HEK293T (cell line): ENCODE results near the gene SLC4A2.

ENCODE experiments used
- CTCF ChIA-PET: fragments of 350-600 bp; formaldehyde crosslinking; extraction: SDS; loops from one replicate; lab custom pipeline; 2021; ENCODE audit warnings: antibody characterized with exemption, inconsistent platforms; lab: Yijun Ruan, JAX
- POLR2A ChIA-PET: fragments of 350-600 bp; formaldehyde crosslinking; extraction: SDS; loops from one replicate; lab custom pipeline; 2020; ENCODE audit warnings: antibody characterized with exemption, inconsistent platforms; lab: Yijun Ruan, JAX
- DNase-seq: peaks from one replicate; pipeline ENCODE4 v3.0.0; 2012; ENCODE audit warnings: mixed read lengths; ENCODE audit errors: extremely low spot score
- ARNT ChIP-seq: fragments of 450-650 bp; IDR thresholded peaks from 2 replicates; pipeline ENCODE4 v1.6.1; 2017; ENCODE audit warnings: mild to moderate bottlenecking
- BHLHE40 ChIP-seq: fragments of 450-650 bp; IDR thresholded peaks from 2 replicates; pipeline ENCODE4 v1.6.1; 2016; ENCODE audit warnings: mild to moderate bottlenecking, moderate library complexity, borderline replicate concordance
- CTBP1 ChIP-seq: fragments of 450-650 bp; IDR thresholded peaks from 2 replicates; pipeline ENCODE4 v1.6.1; 2016; ENCODE audit warnings: borderline replicate concordance
- ELF4 ChIP-seq: fragments of 450-650 bp; IDR thresholded peaks from 2 replicates; pipeline ENCODE4 v1.6.1; 2017; ENCODE audit warnings: antibody characterized with exemption
- FOXA1 ChIP-seq: fragments of 450-650 bp; IDR thresholded peaks from 2 replicates; pipeline ENCODE4 v1.6.1; 2016; ENCODE audit warnings: mild to moderate bottlenecking
- FOXK2 ChIP-seq: fragments of 450-650 bp; IDR thresholded peaks from 2 replicates; pipeline ENCODE4 v1.6.1; 2016; ENCODE audit warnings: mild to moderate bottlenecking
- FOXM1 ChIP-seq: fragments of 450-650 bp; IDR thresholded peaks from 2 replicates; pipeline ENCODE4 v1.6.1; 2017; ENCODE audit warnings: mild to moderate bottlenecking, borderline replicate concordance
- HDGF ChIP-seq: fragments of 450-650 bp; IDR thresholded peaks from 2 replicates; pipeline ENCODE4 v1.6.1; 2017; ENCODE audit warnings: antibody characterized with exemption, borderline replicate concordance
- L3MBTL2 ChIP-seq: fragments of 450-650 bp; conservative IDR thresholded peaks from 2 replicates; pipeline ENCODE4 v1.6.1; 2016; ENCODE audit warnings: mild to moderate bottlenecking
- LEF1 ChIP-seq: fragments of 450-650 bp; IDR thresholded peaks from 2 replicates; pipeline ENCODE4 v1.6.1; 2017; ENCODE audit warnings: mild to moderate bottlenecking, borderline replicate concordance
- NFRKB ChIP-seq: fragments of 450-650 bp; IDR thresholded peaks from 2 replicates; pipeline ENCODE4 v1.6.1; 2016; ENCODE audit warnings: mild to moderate bottlenecking, moderate library complexity
- PKNOX1 ChIP-seq: fragments of 450-650 bp; IDR thresholded peaks from 2 replicates; pipeline ENCODE4 v1.6.1; 2016
- SP1 ChIP-seq: fragments of 450-650 bp; IDR thresholded peaks from 2 replicates; pipeline ENCODE4 v1.6.1; 2017
- SUZ12 ChIP-seq: fragments of 450-650 bp; IDR thresholded peaks from 2 replicates; pipeline ENCODE4 v1.6.1; 2016; ENCODE audit warnings: mild to moderate bottlenecking
- TARDBP ChIP-seq: fragments of 450-650 bp; IDR thresholded peaks from 2 replicates; pipeline ENCODE4 v1.6.1; 2016
- ZNF384 ChIP-seq: fragments of 450-650 bp; IDR thresholded peaks from 2 replicates; pipeline ENCODE4 v1.6.1; 2016

SLC4A2 gene

GRCh38 chr7:151113344-151114150 is 54.2 kb downstream of the SLC4A2 start:
- TF ChIP-seq PKNOX1, result peak; percentile 84
- TF ChIP-seq ZNF384, result no peak
- TF ChIP-seq HDGF, result 0 out of 2 replicates have a peak, but pooled peaks have one; percentile 46
- ChIA-PET POLR2A (interaction anchor here (0.5 to 1.0 kb wide), 2 partner anchors 33 to 1928 kb away, joined by 3 read pairs; partner anchors contain the start of gene FASTK), CTCF (interaction anchor here (0.8 to 1.7 kb wide), 2 partner anchors 10 to 18 kb away, joined by 4 read pairs; no protein-coding TSS in a partner anchor)
- DNase-seq, result peak; percentile 63

GRCh38 chr7:151114151-151115090 is 55.0 kb downstream of the SLC4A2 start:
- peak; percentile 66 for DNase-seq
- TF ChIP-seq ARNT (no peak), FOXM1 (no peak), ELF4 (no peak), LEF1 (no peak), NFRKB (no peak), HDGF (no peak)
- CTCF ChIA-PET, result interaction anchor here (0.8 kb wide), 1 partner anchor 10 kb away, joined by 4 read pairs; no protein-coding TSS in a partner anchor
- POLR2A ChIA-PET, result no interaction called here

- CTCF ChIA-PET, result interaction anchor here (0.8 kb wide), 1 partner anchor 30 kb away, joined by 4 read pairs; no protein-coding TSS in a partner anchor
- TF ChIP-seq ELF4 (no peak), ARNT (peak; percentile 27; the same call in 1 of the 2 replicates)
- POLR2A ChIA-PET, result no interaction called here
- peak; percentile 59 for DNase-seq
Measured at GRCh38 chr7:151115121-151115835, 55.9 kb downstream of the SLC4A2 start.

GRCh38 chr7:151115836-151116418 is 56.5 kb downstream of the SLC4A2 start:
- TF ChIP-seq NFRKB, result no peak
- TF ChIP-seq BHLHE40, result no peak
- TF ChIP-seq ZNF384, result no peak
- TF ChIP-seq HDGF, result no peak
- no peak for TF ChIP-seq SUZ12
- no peak for TF ChIP-seq PKNOX1
- TF ChIP-seq LEF1, result no peak
- TF ChIP-seq ARNT, result no peak
- no peak for TF ChIP-seq SP1
- no peak for TF ChIP-seq FOXM1
- no peak for TF ChIP-seq TARDBP
- TF ChIP-seq L3MBTL2, result no peak
- TF ChIP-seq CTBP1, result no peak
- TF ChIP-seq FOXK2, result no peak
- no peak for TF ChIP-seq ELF4
- TF ChIP-seq FOXA1, result no peak
- POLR2A ChIA-PET, result no interaction called here
- CTCF ChIA-PET, result interaction anchor here (0.8 kb wide), 1 partner anchor 29 kb away, joined by 4 read pairs; no protein-coding TSS in a partner anchor
- DNase-seq, result no peak

- TF ChIP-seq TARDBP, result no peak
- TF ChIP-seq ZNF384, result no peak
- no peak for TF ChIP-seq NFRKB
- TF ChIP-seq HDGF, result no peak
- TF ChIP-seq ELF4, result no peak
- no peak for TF ChIP-seq FOXM1
- TF ChIP-seq BHLHE40, result no peak
- TF ChIP-seq SUZ12, result no peak
- TF ChIP-seq CTBP1, result no peak
- TF ChIP-seq FOXK2, result no peak
- no peak for TF ChIP-seq ARNT
- no peak for TF ChIP-seq LEF1
- TF ChIP-seq L3MBTL2, result no peak
- TF ChIP-seq SP1, result no peak
- ChIA-PET CTCF (no interaction called here), POLR2A (no interaction called here)
- no peak for DNase-seq
Measured at GRCh38 chr7:151116603-151117440, 57.4 kb downstream of the SLC4A2 start.
